ENCODE results near the gene CLEC16A.
A peak's percentile ranks its signal among the peaks of the same experiment; 100 is the strongest.

Gene CLEC16A

DNA sequence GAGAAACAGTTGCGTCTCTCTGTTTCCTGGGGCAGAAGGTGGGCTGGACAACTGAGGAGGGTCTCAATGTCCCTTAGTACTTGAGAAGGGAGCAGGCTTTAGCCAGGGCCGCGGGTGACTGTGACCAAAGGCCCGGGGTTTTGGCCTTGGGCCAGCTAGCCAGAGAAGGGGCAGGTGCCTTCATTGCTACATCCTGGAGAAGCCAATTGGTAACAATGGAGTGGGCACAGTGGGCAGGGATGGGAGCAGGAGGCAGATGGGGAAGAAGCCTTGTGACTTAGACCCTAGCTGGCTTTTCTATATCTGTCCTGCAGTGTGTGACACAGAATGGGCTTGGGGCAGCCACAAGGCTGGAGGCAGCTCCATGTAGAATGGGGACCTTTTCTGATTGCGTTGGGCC lies 46.0 kb downstream of the CLEC16A start:
- DNase-seq (ENCODE audit: low spot score) = no peak

DNA sequence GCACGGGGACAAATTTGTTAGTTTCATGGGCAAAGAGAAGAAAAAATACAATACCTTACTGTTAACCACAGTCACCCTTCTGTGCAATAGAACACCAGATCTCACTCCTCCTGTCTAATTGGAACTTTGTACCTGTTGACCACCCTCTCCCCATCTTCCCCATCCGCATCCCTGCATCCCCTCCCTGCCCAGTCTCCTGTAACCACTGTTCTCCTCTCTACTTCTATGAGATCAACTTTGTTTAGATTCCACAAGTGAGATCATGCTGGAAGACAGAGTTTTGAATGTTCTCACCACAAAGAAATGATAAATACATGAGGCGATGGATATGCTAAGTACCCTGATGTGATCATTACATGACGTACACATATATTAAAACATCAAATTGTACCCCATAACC lies 47.7 kb downstream of the CLEC16A start:
- DNase-seq (ENCODE audit: low spot score) = no peak

- peak; percentile 81 for DNase-seq (ENCODE audit: low spot score)
These were observed 48.4 kb downstream of the CLEC16A start for GRCh38 chr16:10992797-10993196.

DNA sequence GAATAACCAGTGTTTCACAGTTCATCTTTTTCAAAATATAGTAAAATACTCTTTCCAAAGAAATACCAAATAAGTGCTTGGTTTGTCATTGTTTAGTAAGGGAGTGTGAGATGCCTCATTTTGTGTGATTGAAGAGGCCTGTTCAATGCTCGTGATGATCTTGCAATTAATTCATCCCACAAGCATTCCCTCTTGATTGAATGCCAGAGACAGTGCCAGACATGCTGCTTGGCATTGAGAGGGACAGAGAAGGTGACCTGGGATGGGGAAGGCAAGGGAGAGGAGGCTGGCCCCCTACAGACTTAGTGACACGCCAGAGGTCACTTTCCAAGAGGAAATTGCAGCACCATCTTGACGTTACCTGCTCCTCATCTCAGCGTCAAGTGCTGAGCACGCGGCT lies 49.3 kb downstream of the CLEC16A start:
- DNase-seq (ENCODE audit: low spot score) = no peak

- no peak for DNase-seq (ENCODE audit: low spot score)
These were observed 50.2 kb downstream of the CLEC16A start for GRCh38 chr16:10994571-10994970.

GRCh38 chr16:10995565-10995964 lies 51.2 kb downstream of the CLEC16A start:
- DNase-seq (ENCODE audit: low spot score) = no peak

- DNase-seq (ENCODE audit: low spot score) = no peak
These were observed 53.1 kb downstream of the CLEC16A start for GRCh38 chr16:10997485-10997884.

DNA sequence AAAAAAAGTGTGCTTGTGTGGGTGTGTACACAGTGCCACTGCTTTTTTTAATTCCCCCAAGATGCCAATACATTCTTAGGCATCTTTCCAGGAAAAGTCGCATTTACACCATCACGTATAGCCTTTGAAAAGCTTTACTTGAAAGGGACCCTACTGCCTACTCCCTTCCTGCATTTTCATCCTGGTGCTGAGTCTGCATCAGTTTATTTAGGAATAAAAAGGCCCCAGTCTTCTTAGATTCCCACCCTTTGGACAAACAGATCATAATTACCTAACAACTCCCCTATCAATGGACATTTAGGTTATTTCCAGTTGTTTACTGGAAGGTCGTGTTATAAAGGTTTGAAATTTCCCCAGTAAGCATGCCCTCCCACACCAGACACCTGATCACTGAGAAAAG lies 54.9 kb downstream of the CLEC16A start:
- DNase-seq (ENCODE audit: low spot score) = no peak

DNA sequence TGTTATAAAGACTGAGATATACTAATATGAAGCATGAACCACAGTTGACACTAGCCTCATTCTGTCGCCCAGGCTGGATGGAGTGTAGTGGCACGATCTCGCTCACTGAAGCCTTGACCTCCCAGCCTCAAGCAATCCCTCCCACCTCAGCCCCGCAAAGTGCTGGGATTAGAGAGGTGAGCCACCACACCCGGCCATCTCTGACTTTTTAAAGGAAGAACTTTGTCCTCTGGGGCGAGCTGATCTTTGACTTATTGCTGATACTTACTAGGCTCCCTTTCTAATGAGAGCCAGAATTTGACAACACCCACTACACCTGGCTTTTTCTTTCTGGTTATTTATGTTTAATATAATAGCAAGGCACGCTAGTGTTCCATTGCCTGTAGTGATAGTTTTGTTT lies 57.2 kb downstream of the CLEC16A start:
- no peak for DNase-seq (ENCODE audit: low spot score)

DNA sequence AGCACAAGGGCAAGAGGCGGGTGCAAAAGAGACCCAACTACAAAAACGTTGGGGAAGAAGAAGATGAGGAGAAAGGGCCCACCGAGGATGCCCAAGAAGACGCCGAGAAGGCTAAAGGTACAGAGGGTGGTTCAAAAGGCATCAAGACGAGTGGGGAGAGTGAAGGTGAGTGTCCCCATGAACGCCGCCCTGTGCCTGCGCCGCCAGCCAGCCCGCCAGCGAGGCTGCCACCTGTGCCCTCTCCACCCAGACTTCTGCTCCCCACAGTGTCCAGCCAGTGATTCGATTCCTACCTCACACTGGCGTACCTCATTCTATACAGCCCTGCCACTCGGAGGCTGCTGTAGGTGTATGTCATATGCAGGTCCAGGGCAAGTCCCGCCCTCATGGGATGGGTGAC lies 58.8 kb downstream of the CLEC16A start:
- DNase-seq (ENCODE audit: low spot score) = no peak

GRCh38 chr16:11004351-11004750 lies 60.0 kb downstream of the CLEC16A start:
- DNase-seq (ENCODE audit: low spot score) = no peak

DNA sequence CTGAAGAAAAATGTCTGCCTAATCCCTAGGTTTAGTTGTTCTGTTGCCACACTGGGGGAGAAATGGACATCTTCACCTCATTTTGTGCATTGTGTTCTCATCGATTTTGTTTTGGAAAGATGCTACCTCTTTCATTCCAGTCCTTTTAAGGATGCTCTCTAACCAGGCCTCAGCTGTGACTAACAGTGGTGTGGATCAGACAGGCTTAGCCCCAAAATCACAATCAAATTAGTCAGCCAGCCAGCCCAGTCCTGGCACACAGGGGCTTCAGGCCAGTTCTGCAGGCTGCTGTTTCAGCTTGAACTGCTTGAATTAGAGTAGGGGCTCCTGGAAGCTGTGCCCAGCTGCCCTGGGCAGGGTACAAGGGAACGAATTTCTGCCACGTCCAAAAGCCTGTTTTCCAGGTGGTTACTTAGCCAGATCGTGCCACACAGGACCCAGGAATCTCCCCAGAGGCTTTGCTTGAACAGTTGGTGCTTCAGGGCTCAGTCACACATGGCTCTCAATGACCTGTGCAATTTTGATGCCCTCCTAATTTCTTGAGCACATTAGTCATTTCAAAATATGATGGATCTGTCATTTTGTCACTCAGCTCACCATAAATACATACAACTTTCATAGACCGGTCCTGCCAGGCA lies 60.7 kb downstream of the CLEC16A start:
- DNase-seq (ENCODE audit: low spot score) = no peak

DNA sequence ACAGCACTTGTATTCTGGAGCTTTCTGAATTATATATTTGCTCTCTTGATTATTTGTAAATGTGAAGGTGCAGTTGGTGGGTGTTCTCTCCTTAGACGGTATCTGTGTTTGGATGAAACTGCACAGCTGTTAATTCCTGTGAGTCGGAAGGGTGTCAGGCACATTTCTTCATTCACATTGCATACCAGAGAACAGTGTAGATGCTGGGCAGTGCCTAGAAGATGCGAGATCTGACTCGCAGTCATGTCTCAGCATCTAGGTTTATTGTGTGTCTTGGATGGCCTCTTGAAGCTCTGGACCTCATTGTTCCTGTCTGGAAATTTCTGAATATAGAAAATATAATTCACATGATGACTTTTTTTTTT lies 61.2 kb downstream of the CLEC16A start:
- DNase-seq (ENCODE audit: low spot score) = no peak

- no peak for DNase-seq (ENCODE audit: low spot score)
These were observed 62.3 kb downstream of the CLEC16A start for GRCh38 chr16:11006656-11007055.

DNA sequence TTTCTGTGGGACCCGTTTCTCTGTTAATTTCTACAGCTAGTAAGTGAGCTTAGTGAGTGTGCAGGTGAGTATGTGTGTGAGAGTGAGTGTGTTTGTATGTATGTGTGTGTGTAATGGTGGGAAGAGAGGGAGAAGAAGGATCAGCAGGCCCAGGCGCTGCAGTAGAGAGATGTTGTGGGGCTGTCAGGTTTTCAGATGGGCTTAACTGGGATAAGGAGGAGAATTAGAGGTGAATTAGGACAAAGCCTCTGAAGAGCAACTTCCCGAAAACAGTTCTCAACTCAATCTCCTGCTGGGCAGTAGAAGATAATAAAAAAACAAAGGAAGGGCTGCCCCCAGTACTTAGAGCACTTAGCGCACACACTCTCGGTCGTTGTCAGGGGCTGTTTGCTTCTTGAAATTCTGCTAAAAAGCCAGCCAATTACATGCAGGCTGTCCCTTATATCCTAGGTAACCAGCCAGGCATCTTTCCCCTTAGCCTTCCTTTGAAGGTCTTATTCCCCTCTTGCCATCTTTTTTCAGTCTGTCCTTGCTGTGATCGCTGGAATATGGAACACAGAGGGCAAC lies 63.4 kb downstream of the CLEC16A start:
- no peak for DNase-seq (ENCODE audit: low spot score)

- no peak for DNase-seq (ENCODE audit: low spot score)
These were observed 64.8 kb downstream of the CLEC16A start for GRCh38 chr16:11009027-11009755.

GRCh38 chr16:11010575-11011221 lies 66.3 kb downstream of the CLEC16A start:
- no peak for DNase-seq (ENCODE audit: low spot score)

GRCh38 chr16:11011326-11011725 lies 67.0 kb downstream of the CLEC16A start:
- no peak for DNase-seq (ENCODE audit: low spot score)

GRCh38 chr16:11012841-11013240 lies 68.5 kb downstream of the CLEC16A start:
- no peak for DNase-seq (ENCODE audit: low spot score)

DNA sequence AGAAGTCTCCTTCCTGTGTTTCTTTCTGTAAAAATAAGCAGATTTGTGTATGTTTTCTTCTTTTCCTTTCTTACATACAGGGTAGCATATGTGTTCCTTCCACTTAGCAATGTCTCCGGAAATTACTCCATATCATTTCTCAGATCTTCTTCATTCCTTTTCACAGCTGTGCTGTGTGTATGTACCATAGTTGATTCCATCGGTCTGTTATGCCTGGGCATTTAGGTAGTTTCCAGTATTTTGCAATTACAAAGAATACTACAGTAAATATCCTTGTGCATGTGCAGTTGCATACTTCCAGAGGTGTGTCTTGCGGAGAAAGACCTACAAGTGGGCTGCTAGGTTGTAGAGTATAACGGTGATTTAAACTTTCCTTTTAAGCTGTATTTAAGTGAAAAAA lies 69.8 kb downstream of the CLEC16A start:
- DNase-seq (ENCODE audit: low spot score) = no peak

- no peak for DNase-seq (ENCODE audit: low spot score)
These were observed 70.7 kb downstream of the CLEC16A start for GRCh38 chr16:11015076-11015475.

- DNase-seq (ENCODE audit: low spot score) = no peak
These were observed 71.2 kb downstream of the CLEC16A start for GRCh38 chr16:11015607-11016006.

GRCh38 chr16:11016524-11016988 lies 72.2 kb downstream of the CLEC16A start:
- DNase-seq (ENCODE audit: low spot score) = no peak

All from COLO829 (cell line).